ENCODE results near the gene WNT11. TPM values are rescaled to one million over a fixed set of nuclear protein-coding genes. Genes with fewer than 3 reads are reported as not detected.

Gene WNT11
- polyA plus RNA-seq (2013, experiment 1 of 2) = 0.14 TPM
- 0.20 TPM for polyA plus RNA-seq (2013, experiment 2 of 2)

GRCh38 chr11:76206327-76207081, at the start of gene WNT11:
Gene WNT11, minus strand, starts transcription at chr11:76206502. Its CDS starts 95 bp downstream, at chr11:76206407.
- Histone ChIP-seq H4K5ac (ENCODE audit: low read length) (no peak within 1 kb of the TSS), H3K4me2 (ENCODE audit: low read length) (peak within 1 kb of the TSS; percentile 62), H3K79me1 (ENCODE audit: low read length) (no peaks in the 10 kb centered on the region), H3K36me3 (ENCODE audit: control insufficient read depth, insufficient read depth, low read length) (no peaks in the 10 kb centered on the region), H4K8ac (ENCODE audit: low read depth, low read length) (no peak within 1 kb of the TSS), H2BK120ac (ENCODE audit: low read depth, low read length) (no peak within 1 kb of the TSS), H3K4me1 (ENCODE audit: control insufficient read depth, low read depth, low read length) (peaks cover 4% of the 10 kb centered on the region), H2AK5ac (ENCODE audit: low read length) (no peak within 1 kb of the TSS), H3K23ac (ENCODE audit: low read length) (no peak within 1 kb of the TSS), H3K27ac (ENCODE audit: low read depth, low read length) (no peak within 1 kb of the TSS), H3K9ac (ENCODE audit: low read length) (peak within 1 kb of the TSS; percentile 42), H3K56ac (ENCODE audit: low read length) (peak within 1 kb of the TSS; percentile 64), H3K18ac (ENCODE audit: low read length) (no peak within 1 kb of the TSS), H2BK5ac (ENCODE audit: low read length) (no peak within 1 kb of the TSS), H3K27me3 (ENCODE audit: insufficient read depth, low read length, poor library complexity) (peaks cover 48% of the 10 kb centered on the region), H3K79me2 (ENCODE audit: control insufficient read depth, insufficient read depth, low read length) (no peaks in the 10 kb centered on the region), H3K4me3 (ENCODE audit: low read length) (no peak within 1 kb of the TSS), H3K4ac (ENCODE audit: low read depth, low read length) (no peak within 1 kb of the TSS), H2BK15ac (replicated peaks; ENCODE audit: low read depth) (no peak within 1 kb of the TSS)
- WGBS (ENCODE audit: extremely low coverage, insufficient coverage, low lambda C conversion rate) = no CpG with 5 or more reads among the region's 80 CpGs
- DNase-seq = peak; percentile 56

- Histone ChIP-seq H2BK120ac (ENCODE audit: low read depth, low read length) (no peak overlapping the region), H3K56ac (ENCODE audit: low read length) (no peak overlapping the region)
Measured at GRCh38 chr11:76253416-76253815, 47.1 kb upstream of the WNT11 start.

GRCh38 chr11:76252631-76253070, 46.3 kb upstream of the WNT11 start:
- no peaks in the 10 kb centered on the region for H3K4me1 ChIP-seq (ENCODE audit: control insufficient read depth, low read depth, low read length)
- H2BK5ac ChIP-seq (ENCODE audit: low read length) = no peak overlapping the region
- H3K4ac ChIP-seq (ENCODE audit: low read depth, low read length) = no peak overlapping the region
- H3K23ac ChIP-seq (ENCODE audit: low read length) = no peak overlapping the region
- no peak for DNase-seq
- no peak overlapping the region for H2AK5ac ChIP-seq (ENCODE audit: low read length)
- H3K56ac ChIP-seq (ENCODE audit: low read length) = no peak overlapping the region
- no peak overlapping the region for H2BK15ac ChIP-seq (replicated peaks; ENCODE audit: low read depth)
- H2BK120ac ChIP-seq (ENCODE audit: low read depth, low read length) = no peak overlapping the region
- no peaks in the 10 kb centered on the region for H3K27me3 ChIP-seq (ENCODE audit: insufficient read depth, low read length, poor library complexity)
- H3K4me3 ChIP-seq (ENCODE audit: low read length) = no peak overlapping the region
- H3K4me2 ChIP-seq (ENCODE audit: low read length) = no peak overlapping the region
- no peak overlapping the region for H3K18ac ChIP-seq (ENCODE audit: low read length)
- H3K9ac ChIP-seq (ENCODE audit: low read length) = no peak overlapping the region
- no peaks in the 10 kb centered on the region for H3K79me2 ChIP-seq (ENCODE audit: control insufficient read depth, insufficient read depth, low read length)
- no peaks in the 10 kb centered on the region for H3K36me3 ChIP-seq (ENCODE audit: control insufficient read depth, insufficient read depth, low read length)
- no peak overlapping the region for H4K5ac ChIP-seq (ENCODE audit: low read length)
- no peak overlapping the region for H3K27ac ChIP-seq (ENCODE audit: low read depth, low read length)
- H4K8ac ChIP-seq (ENCODE audit: low read depth, low read length) = no peak overlapping the region
- no CpG with 5 or more reads among the region's 9 CpGs for WGBS (ENCODE audit: extremely low coverage, insufficient coverage, low lambda C conversion rate)
- H3K79me1 ChIP-seq (ENCODE audit: low read length) = no peaks in the 10 kb centered on the region

More at GRCh38 chr11:76253416-76253815, 47.1 kb upstream of the WNT11 start:
- WGBS (ENCODE audit: extremely low coverage, insufficient coverage, low lambda C conversion rate) = no CpG with 5 or more reads among the region's 9 CpGs
- Histone ChIP-seq H3K4ac (ENCODE audit: low read depth, low read length) (no peak overlapping the region), H3K27me3 (ENCODE audit: insufficient read depth, low read length, poor library complexity) (no peaks in the 10 kb centered on the region), H4K8ac (ENCODE audit: low read depth, low read length) (no peak overlapping the region), H3K36me3 (ENCODE audit: control insufficient read depth, insufficient read depth, low read length) (no peaks in the 10 kb centered on the region), H3K4me2 (ENCODE audit: low read length) (no peak overlapping the region), H2BK15ac (replicated peaks; ENCODE audit: low read depth) (no peak overlapping the region), H2BK5ac (ENCODE audit: low read length) (no peak overlapping the region), H3K79me1 (ENCODE audit: low read length) (no peaks in the 10 kb centered on the region), H3K4me3 (ENCODE audit: low read length) (no peak overlapping the region), H3K4me1 (ENCODE audit: control insufficient read depth, low read depth, low read length) (no peaks in the 10 kb centered on the region), H3K79me2 (ENCODE audit: control insufficient read depth, insufficient read depth, low read length) (no peaks in the 10 kb centered on the region), H3K23ac (ENCODE audit: low read length) (no peak overlapping the region), H2AK5ac (ENCODE audit: low read length) (no peak overlapping the region), H3K9ac (ENCODE audit: low read length) (no peak overlapping the region), H3K18ac (ENCODE audit: low read length) (no peak overlapping the region), H4K5ac (ENCODE audit: low read length) (no peak overlapping the region), H3K27ac (ENCODE audit: low read depth, low read length) (no peak overlapping the region)
- no peak for DNase-seq

- Histone ChIP-seq H3K27me3 (ENCODE audit: insufficient read depth, low read length, poor library complexity) (no peaks in the 10 kb centered on the region), H3K23ac (ENCODE audit: low read length) (no peak overlapping the region), H3K9ac (ENCODE audit: low read length) (no peak overlapping the region), H2AK5ac (ENCODE audit: low read length) (no peak overlapping the region), H4K5ac (ENCODE audit: low read length) (no peak overlapping the region), H3K4me2 (ENCODE audit: low read length) (no peak overlapping the region), H3K4me1 (ENCODE audit: control insufficient read depth, low read depth, low read length) (no peaks in the 10 kb centered on the region), H3K27ac (ENCODE audit: low read depth, low read length) (no peak overlapping the region), H3K4me3 (ENCODE audit: low read length) (no peak overlapping the region), H2BK5ac (ENCODE audit: low read length) (no peak overlapping the region), H2BK15ac (replicated peaks; ENCODE audit: low read depth) (no peak overlapping the region), H3K79me2 (ENCODE audit: control insufficient read depth, insufficient read depth, low read length) (no peaks in the 10 kb centered on the region), H3K79me1 (ENCODE audit: low read length) (no peaks in the 10 kb centered on the region), H2BK120ac (ENCODE audit: low read depth, low read length) (no peak overlapping the region), H4K8ac (ENCODE audit: low read depth, low read length) (no peak overlapping the region), H3K56ac (ENCODE audit: low read length) (no peak overlapping the region), H3K18ac (ENCODE audit: low read length) (no peak overlapping the region), H3K36me3 (ENCODE audit: control insufficient read depth, insufficient read depth, low read length) (no peaks in the 10 kb centered on the region), H3K4ac (ENCODE audit: low read depth, low read length) (no peak overlapping the region)
- no peak for DNase-seq
- no CpG with 5 or more reads among the region's 2 CpGs for whole genome bisulfite sequencing (ENCODE audit: extremely low coverage, insufficient coverage, low lambda C conversion rate)
Measured at GRCh38 chr11:76251576-76251975, 45.3 kb upstream of the WNT11 start.

- Histone ChIP-seq H3K36me3 (ENCODE audit: control insufficient read depth, insufficient read depth, low read length) (no peaks in the 10 kb centered on the region), H3K27me3 (ENCODE audit: insufficient read depth, low read length, poor library complexity) (no peaks in the 10 kb centered on the region), H3K23ac (ENCODE audit: low read length) (no peak overlapping the region), H3K4ac (ENCODE audit: low read depth, low read length) (no peak overlapping the region), H3K4me2 (ENCODE audit: low read length) (no peak overlapping the region), H3K79me1 (ENCODE audit: low read length) (no peaks in the 10 kb centered on the region), H3K79me2 (ENCODE audit: control insufficient read depth, insufficient read depth, low read length) (no peaks in the 10 kb centered on the region), H4K5ac (ENCODE audit: low read length) (no peak overlapping the region), H2BK5ac (ENCODE audit: low read length) (no peak overlapping the region), H3K27ac (ENCODE audit: low read depth, low read length) (no peak overlapping the region), H2BK15ac (replicated peaks; ENCODE audit: low read depth) (no peak overlapping the region), H3K9ac (ENCODE audit: low read length) (no peak overlapping the region), H3K18ac (ENCODE audit: low read length) (no peak overlapping the region), H3K4me1 (ENCODE audit: control insufficient read depth, low read depth, low read length) (no peaks in the 10 kb centered on the region), H3K56ac (ENCODE audit: low read length) (no peak overlapping the region), H2BK120ac (ENCODE audit: low read depth, low read length) (no peak overlapping the region), H2AK5ac (ENCODE audit: low read length) (no peak overlapping the region), H4K8ac (ENCODE audit: low read depth, low read length) (no peak overlapping the region), H3K4me3 (ENCODE audit: low read length) (no peak overlapping the region)
- DNase-seq = no peak
- WGBS (ENCODE audit: extremely low coverage, insufficient coverage, low lambda C conversion rate) = no CpG with 5 or more reads among the region's 3 CpGs
Measured at GRCh38 chr11:76251226-76251575, 44.9 kb upstream of the WNT11 start.
